HG02678 (cell line): ENCODE data around the gene CDK4.
"Not testable (repeated sequence)": the region's sequence is repeated elsewhere in the genome, so short reads cannot be mapped to it uniquely, and the experiment has no call there.

ENCODE experiments used
- ATAC-seq: cut with Tn5 transposase; IDR thresholded peaks from one replicate; pipeline ENCODE4 v1.9.1; 2021; ENCODE audit warnings: mild to moderate bottlenecking, moderate library complexity; ENCODE audit not compliant: unreplicated experiment

The CDK4 gene

DNA sequence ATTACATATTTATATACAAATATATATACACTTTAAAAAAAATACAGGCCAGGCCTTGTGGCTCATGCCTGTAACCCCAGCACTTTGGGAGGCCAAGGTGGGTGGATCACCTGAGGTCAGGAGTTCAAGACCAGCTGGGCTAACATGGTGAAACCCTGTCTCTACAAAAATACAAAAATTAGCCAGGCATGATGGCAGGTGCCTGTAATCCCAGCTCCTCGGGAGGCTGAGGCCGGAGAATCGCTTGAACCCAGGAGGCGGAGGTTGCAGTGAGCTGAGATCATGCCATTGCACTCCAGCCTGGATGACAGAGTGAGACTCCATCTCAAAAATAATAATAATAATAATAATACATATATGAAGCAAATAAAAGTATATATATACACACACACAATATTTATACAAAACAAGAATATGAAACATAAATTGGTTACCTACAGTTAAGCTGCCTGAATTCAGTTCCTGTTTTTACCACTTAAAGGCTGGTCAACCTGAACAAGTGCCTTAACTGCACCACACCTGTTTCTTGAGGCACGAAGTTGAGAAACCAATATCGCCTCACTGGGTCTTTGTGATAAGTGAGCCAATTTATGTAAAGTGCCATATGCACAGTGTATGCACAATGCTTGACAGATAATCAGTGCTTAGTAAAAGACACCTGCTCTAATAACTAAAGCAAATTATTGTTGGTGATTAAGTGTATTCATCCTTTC lies 36.9 kb downstream of the CDK4 start:
- not testable (repeated sequence) for ATAC-seq

DNA sequence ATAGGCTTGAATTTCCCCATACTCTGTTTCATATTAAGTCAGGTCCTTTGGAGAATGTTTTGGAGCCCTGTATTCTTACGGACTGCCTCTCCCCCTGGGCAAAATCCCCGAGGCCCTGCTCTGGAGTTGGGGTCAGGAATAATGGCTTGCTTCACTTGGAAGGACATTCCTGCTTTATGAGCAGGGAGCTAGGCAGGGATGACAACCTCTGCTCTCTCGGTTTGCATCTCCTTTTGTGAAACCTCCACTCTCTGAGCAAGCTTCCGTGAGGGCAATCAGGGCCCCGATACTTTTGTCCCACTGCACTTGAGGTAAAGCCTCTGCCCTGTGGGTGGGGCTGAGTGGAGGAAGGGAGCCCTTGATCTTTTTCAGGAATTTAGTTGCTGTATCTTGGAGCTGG lies 38.9 kb downstream of the CDK4 start:
- ATAC-seq: no peak

DNA sequence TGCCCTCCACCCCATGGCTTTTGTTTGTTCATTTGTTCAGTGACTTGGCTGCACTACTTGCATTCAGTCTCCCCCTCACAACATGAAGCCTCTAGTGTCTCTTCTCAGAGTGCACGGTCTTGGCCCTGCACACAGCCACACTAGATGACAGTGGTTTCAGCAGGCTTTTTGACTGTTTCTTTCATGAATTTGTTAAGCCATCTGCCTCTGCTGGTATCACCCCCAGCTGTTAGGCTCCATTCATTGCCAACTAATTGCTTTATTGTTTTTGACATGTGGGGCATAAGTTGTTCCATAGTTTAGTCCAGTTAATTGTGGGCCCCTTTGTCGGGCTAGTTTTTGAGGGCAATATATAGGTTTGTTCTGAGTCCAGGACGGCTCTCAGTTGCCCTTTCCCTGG lies 39.4 kb downstream of the CDK4 start:
- ATAC-seq: no peak

DNA sequence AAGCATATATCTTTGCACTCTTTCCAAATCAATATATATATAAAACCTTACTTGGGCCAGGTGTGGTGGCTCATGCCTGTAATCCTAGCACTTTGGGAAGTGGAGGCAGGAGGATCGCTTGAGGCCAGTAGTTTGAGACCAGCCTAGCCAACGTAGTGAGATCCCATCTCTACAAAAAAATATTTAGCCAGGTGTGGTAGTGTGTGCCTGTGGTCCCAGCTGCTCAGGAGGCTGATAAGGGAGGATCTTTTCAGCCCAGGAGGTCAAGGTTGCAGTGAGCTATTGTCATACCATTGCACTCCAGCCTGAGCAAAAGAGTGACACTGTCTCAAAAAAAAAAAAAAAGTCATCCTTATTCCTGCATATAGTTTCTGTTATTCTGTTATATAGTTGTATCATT lies 43.8 kb downstream of the CDK4 start:
- no peak for ATAC-seq

DNA sequence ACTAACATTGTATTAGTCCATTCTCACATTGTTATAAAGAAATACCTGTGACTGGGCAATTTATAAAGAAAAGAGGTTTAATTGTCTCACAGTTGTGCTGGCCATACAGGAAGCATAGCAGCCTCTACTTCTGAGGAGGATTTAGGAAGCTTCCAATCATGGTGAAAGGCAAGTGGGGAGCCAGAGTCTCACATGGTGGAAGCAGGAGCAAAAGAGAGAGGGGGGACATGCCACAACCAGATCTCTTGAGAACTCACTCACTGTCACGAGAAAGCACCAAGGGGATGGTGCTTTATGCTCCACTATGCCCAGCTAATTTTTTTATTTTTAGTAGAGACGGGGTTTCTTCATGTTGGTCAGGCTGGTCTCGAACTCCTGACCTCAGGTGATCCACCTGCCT lies 44.9 kb downstream of the CDK4 start:
- ATAC-seq: no peak

DNA sequence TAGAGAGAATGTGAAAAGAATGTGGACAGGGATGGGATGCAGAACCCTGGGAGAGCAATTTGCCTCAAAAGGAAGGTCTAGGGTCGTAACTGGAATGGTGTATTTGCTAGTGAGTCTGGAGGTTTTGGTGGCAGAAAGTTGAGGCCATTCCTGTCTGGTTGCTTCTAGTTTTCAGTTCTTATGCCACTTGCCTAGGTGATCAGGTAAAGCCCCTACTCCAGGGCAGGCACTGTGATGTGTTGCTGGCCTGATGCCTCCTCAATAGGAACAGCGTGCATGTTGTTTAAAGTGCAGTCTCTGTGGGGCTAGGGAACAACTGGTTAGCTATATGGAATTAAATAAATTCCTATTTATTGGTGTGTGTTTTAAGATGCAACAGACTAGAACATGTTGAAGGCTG lies 51.8 kb downstream of the CDK4 start:
- no peak for ATAC-seq

DNA sequence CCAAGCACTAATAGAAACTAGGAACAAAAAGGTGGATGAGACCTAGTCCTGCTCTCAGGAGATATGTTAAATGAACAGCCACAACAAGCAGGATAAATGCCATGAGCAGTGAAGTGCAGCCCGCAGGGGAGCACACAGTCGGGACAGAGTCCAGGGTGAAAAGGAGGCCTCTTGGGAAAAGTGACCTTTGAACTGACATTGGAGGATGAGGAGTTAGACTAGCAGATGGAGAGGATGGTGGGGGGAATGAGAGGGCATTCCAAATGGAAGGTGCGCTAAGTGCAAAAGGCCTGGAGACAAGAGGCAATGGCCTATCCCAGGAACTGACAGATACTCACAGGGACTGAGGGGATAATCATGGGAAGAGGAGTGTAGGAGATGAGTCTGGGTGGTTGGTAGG lies 53.7 kb downstream of the CDK4 start:
- ATAC-seq: no peak
